ENCODE results near the gene WNT6.

WNT6 gene

DNA sequence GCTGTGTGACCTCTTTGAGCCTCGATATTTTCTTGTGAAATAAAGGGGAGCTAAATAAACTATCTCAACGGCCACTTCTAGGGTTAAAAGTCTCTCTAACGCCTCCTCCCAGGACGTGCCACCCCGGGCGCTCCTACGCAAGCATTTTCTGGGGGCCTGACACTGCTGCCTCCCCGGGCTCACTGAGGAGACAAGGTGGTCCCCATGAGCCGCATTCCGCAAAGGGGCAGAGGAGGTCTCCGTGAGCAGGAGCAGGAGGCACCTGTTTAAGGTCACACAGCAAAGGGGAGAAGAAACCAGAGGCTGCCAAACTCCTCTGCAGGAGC, 20.1 kb downstream of the WNT6 start:
- no peak for DNase-seq

DNA sequence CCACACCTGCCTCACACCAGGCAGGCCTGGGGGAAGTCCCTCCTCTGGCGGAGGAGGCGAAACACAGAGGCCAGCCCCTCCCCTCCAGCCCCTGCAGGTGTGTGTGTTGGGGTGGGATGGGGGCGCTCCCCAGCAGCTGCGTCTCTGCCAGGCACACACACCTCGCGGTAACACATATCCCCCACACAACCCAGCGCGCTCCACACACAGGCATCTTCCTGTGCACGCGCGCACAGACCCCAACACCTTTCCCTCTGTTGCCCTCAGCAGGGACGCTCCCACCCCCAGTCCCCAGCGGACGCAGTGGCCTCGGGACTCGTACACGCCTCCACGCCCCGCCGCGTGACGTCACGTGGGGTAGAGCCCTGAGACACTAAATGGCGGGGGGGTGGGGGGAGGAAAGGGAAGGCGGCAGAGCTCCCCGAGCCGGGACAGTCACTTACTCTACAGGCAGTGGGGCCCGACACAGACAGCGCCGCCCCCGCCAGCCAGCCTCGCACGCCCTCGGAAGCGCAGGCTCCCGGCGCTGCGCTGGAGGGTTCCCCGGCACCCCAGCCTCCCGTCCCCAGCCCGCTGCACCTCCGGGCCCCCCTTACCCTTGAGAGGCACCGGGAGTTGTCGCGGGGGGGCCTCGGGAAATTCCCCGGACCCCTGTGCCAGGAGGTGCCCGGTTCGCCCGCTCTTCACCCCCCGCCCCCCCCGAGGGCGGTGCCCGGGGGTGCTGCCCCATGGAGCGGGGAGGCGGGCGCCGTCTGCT, 20.7 kb downstream of the WNT6 start, which contains the start of gene WNT10A:
TSS of gene WNT10A (plus strand) at position 751 of the 757 bp plus-strand sequence. CDS start 144 bp downstream, outside the sequence.
- DNase-seq: no peak

DNA sequence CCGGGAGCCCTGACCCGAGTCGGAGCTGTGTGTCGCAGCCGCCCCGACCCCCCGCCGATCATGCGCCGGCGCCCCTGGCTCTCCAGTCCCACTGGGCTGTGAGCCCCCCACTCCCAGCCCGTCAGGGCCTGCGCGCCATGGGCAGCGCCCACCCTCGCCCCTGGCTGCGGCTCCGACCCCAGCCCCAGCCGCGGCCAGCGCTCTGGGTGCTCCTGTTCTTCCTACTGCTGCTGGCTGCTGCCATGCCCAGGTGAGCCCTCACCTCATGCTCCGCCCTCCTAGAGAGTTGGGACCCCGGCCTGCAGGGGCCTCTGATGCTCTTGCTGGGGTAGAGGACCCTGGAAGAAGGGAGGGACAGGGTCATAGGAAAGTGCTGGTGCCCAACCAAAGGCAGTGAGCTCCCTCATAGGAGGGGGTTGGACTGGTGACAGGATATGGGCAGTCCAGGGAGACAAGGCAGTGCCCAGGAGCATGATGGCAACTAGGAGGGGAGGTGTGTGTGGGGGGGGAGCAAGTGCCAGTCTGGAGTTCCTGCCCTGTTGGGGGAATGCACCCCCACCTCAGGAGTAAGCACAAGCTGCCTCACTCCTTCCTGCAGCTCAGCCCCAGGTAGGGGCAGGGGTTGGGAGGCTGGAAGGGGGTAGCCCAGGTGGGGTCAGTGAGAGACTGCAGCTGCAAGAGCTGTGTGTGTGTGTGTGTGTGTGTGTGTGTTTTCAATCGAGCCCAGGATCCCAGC, 21.4 kb downstream of the WNT6 start:
- no peak for DNase-seq

DNA sequence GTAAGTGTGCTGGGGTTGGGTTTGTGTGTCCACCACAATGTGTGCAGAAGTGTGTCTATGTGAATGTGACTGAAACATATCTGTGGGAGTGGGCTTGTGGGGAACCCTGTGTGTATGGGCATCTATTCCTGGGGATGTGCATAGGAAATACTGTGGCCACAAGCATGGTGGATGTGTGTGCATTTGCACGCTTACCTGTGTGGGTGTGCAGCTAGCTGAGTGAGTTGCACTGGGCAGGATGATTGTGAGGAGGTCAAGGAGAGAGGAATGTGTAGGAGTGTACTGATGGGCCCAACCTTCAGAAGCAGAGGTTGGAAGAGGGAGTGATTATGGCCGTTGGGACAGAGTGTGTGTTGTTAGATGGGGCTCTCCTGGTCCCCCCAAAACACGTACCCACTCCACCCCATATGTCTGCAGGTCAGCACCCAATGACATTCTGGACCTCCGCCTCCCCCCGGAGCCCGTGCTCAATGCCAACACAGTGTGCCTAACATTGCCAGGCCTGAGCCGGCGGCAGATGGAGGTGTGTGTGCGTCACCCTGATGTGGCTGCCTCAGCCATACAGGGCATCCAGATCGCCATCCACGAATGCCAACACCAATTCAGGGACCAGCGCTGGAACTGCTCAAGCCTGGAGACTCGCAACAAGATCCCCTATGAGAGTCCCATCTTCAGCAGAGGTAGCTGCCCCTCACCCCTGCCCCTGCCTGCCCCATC, 22.3 kb downstream of the WNT6 start:
- peak in 1 of 2 experiments; percentile 69 for DNase-seq

DNA sequence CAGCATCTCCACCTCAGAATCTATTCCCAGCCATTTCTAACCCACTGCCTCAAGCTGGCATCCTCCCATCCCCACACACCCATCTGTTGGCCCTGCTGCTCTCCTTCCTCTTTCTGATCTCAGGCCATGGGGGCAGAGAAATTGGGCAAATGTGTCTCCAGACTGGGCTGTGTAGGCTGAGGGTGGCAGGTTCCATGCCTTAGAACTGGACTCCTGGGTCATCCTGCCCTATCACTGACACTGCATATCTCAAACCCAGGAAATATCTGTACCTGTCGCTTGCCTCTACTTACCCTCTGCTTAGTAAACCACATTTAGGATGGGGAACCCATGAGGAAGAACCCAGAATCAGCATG, 22.8 kb downstream of the WNT6 start:
- peak in 1 of 2 experiments; percentile 69 for DNase-seq

DNA sequence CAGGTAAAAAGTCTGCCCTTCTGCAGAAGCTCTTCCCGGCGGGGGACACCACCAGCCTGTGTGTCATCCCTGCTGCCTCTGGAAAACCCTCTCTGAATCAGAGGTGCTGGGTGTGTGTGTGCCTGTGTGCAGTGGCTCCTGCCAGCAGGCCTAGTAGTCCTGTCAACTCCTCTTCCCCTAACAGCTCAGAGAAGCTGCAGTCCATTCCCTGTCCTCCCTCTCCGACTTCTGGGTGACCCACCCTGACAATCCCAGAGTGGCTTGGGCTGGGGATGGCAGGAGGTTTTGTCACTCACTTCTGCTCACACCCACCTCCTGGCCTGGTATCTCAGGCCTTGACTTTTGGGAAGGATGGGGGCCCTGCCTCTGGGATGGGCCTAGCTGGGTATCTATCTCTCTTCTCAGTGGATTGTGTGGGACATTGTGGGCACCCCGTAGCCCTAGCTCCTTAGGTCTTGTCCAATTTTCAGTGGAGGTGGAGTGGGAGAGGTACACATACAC, 23.3 kb downstream of the WNT6 start:
- DNase-seq: no peak

DNA sequence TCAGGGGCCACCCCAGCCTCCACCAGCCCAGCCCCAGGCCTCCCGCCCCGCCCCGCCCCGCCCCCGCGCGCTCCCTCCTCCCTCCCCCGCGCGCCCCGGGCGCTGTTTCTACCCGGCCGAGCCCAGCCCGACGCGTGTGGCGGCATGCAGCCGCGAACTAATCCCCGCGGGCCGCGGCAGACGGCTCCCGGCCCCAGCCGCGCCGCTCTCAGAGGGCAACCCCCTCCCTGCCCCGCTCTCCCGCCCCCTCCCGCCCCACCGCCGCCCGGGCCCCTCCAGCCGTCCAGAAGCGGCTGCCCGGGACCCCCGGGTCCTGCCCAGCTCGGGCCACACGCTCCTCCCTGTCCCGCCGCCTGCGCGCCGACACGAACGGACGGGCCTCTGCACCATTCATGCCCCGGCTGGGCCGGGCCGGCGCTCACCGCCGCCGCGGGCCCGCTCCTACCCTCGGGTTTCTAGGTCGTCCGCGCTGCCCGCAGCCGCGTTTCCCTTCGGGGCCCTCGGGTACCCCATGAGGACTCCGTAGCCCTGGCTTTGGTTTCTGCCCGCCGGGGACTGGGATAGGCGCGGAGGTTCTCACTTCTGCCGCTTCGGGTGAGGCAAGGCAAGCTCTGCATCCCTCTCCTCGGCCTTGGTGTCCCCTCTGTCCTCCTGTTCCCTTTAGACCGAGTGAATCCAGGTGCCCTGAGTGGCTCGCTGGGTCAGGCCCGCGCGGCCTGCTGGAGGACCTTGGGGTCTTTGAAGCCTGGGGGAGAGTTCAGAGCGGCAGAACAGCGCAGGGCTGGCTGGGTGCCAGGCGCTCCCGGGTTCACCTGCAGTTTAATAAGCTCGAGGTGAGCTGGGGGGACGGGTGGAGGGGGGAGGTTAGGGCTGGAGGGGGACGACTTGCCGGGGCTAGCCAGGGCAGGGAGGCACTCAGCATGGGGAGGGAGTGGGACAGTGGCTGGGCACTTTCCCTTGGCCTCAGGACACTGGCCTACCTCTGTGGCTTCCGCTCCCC, 24.2 kb downstream of the WNT6 start:
- DNase-seq: peak in 1 of 2 experiments; percentile 45

DNA sequence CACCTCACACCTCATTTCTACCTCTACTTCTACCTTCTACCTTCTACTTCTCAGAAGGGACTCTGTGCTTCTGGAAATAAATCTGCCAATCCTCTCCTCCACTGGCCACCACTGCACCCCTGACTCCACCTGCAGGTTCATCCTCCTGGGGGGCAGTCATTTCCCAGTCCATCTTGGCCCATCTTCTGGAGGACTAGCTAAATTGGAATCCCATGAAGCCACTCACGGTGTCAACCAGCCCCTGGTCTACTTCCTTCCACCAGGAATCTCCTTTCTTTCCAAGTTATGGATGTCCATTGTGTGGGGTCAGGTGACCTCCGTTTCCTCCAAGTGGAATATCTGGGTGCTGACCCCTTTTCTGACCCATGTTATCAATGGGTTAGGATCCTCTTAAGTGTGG, 24.9 kb downstream of the WNT6 start:
- DNase-seq: no peak

DNA sequence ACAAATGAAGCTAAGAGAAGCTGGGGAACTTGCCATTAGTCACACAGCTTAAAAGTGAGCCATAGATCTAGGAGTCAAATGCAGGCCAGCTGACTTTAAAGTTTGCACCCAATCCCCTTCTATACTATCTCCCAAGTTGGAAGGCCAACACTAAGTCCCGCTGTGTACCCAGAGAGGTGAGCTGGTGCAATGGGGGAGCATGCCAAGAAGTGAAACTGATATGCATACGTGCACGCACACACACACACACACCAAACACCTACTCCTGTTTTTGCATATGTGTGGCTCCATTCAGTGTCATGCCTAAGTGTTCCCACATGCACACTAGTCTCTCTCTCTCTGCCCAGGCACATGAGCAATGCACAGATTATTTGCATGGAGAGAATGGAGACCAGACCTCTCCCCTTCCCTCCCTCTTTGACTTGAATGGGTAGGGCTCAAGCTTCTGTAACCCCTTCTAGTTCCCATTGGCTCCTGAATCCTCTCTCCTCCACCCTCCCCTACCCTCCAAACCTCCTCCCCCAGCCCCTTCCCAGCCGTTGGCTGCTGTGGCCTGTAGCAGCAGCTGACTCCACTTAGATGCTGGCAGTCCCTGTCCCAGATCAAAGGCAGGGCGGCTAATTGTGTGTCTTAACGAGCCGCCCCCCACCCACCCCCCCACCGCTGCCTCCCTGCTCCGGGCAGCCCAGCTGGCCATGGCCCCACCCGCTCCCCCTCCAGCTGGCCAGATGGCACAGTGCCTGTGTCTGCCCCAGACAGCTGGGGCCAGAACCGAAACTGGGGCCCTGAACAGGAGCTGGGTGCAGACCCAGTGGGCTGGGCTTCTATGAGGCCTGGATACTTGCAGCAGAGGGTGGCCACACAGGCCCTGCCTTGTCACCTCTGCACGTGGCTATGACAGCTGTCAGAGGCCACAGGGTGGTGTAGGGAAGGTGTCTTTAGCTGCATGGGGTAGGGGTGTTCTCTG, 26.7 kb downstream of the WNT6 start:
- peak; percentile 93 to 96 for DNase-seq

DNA sequence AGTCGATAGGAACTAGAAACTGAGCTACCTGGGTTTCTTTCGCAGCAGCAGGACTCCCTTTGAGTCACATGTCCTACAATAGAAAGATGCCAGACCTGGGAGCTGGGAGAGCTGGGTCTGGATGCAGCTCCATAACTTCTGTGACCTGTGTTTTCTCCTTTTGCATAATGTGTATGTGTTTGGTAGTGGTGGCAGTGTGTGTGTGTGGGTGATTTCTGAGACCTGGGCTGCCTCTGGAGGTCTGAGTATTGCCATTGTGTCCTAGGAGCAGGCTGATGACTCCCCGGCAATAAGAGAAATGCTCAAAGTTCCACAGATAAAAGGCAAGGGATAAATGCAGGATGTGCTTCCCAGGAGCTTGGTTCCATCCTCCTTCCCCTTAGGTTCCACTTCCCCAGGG, 27.5 kb downstream of the WNT6 start:
- DNase-seq: no peak

DNA sequence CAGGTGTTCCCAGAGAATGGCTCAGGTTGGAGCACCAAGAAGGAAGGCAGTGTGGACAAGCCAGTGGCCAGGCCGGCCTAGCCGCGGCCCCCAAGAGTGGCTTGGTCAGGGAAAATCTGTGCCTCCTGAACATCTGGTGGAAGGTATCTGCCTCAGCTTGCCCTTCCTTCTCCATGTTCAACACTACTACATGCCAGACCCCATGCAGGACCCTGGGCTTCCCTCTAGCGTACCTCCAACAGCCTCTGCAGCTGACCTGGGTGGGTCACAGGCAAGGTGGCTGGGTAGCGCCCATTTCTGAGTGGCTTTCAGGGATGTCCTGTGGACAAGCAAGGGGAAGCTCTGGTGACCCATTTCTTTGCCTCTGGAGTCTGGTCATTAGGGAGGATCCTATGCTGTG, 28.7 kb downstream of the WNT6 start:
- DNase-seq: no peak

DNA sequence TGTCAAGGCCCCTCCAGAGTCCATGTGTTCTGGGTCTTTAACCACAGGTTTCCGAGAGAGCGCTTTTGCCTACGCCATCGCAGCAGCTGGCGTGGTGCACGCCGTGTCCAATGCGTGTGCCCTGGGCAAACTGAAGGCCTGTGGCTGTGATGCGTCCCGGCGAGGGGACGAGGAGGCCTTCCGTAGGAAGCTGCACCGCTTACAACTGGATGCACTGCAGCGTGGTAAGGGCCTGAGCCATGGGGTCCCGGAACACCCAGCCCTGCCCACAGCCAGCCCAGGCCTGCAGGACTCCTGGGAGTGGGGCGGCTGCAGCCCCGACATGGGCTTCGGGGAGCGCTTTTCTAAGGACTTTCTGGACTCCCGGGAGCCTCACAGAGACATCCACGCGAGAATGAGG, 30.3 kb downstream of the WNT6 start:
- DNase-seq: no peak

DNA sequence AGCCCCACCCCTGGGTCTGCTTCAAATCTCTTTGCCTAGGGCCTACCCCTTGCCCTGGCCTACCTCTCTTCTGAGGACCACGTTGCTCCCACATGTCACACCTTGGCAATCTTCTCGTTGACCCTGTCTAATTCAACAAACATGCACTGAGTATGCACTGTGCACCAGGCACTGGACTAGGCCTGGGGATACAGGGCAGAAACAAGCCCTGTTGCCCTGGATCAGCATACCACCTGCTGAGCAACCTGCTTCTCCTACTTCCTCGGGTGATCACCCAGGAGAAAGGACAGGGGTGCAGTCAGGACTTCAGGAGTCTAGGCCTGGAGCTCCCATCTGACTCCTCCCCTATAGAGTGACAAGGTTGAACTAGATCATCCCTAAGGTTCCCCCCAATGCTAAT, 30.8 kb downstream of the WNT6 start:
- no peak for DNase-seq

DNA sequence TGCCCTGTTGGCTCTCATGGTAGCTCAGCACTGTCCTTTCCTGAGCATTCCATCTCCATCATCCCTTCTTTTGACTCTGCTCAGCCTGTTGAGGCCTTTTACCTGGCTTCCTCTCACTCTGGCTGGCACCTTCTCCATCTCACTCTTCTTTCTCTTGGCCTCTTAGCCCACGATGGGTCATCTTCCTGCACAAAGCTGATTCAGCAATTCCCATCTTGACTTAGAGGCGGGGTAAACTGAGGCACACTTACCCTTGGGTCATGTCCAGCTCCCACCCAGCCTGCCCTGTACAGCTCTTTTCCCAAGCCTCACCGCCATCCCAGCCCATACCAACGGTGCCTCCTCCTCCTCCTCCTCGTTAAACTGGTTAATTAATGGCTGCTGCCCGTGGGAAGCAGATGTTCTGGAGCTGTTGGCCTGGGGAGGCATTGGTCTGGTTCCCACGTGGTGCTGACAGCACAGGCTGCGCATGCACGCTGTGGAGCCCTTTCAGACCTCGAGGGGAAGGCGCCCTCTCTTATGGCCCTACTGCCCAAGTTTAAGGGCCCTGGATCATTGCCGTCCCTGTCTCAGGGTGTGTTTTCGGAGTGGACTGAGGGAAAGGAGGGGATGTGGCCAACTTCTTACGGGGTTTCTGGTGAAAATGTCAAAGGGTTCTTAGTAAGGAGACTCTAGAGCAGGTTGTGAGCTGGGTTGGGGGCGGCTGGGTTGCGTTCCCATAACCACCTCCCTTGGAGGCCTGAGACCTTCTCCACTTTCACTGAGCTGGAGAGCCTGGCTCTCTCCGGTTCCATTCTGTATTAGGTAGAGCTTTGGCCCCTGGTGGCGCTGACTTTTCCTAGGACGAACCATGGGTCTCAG, 31.9 kb downstream of the WNT6 start:
- peak in 1 of 2 experiments; percentile 35 for DNase-seq

DNA sequence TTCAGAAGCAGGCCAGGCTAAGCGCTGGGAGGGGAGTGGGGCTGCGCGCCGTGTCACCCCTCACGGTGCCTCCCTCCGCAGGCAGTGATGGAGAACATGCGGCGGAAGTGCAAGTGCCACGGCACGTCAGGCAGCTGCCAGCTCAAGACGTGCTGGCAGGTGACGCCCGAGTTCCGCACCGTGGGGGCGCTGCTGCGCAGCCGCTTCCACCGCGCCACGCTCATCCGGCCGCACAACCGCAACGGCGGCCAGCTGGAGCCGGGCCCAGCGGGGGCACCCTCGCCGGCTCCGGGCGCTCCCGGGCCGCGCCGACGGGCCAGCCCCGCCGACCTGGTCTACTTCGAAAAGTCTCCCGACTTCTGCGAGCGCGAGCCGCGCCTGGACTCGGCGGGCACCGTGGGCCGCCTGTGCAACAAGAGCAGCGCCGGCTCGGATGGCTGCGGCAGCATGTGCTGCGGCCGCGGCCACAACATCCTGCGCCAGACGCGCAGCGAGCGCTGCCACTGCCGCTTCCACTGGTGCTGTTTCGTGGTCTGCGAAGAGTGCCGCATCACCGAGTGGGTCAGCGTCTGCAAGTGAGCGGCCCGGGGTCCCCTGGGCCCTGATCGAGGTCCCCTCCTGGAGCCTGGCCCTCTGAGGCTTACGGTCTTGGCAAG, 33.2 kb downstream of the WNT6 start:
- DNase-seq: peak; percentile 39 to 79

DNA sequence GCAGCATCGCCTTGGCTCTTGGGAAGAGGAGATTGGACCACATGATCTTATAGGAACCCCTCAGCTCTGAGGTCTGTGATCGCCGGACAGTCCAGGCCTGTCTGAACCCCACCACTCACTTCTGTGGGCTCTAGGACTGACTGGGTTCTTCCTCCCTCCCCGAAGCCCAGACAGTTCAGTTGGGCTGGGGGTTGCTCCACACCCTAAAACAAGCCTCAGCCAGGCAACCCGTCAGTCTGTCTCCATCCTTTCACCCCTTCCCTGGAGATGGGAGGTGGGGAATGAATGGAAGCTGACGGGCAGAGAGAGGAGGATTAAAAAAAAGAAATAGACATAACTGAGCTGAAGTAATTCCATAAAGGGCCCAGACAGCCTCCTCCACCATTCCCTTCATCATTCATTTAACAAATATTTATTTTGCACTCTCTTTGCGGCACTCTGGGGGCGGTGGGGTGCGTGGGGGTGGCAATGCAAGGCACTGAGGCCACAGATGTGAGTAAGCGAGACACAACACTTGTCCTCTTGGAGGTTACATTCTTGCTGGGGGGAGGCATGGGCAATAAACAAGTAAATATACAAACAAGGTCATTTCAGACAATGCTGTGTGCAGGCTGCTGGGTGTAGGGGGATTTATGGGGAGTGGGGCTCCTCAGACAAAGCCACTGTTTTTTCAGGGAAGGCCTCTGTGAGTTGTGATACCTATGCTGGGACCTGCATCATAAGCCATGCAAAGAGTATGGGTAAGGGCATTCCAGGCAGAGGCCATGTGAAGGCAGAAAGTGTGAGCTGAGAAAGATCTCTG, 33.9 kb downstream of the WNT6 start:
- DNase-seq: no peak

DNA sequence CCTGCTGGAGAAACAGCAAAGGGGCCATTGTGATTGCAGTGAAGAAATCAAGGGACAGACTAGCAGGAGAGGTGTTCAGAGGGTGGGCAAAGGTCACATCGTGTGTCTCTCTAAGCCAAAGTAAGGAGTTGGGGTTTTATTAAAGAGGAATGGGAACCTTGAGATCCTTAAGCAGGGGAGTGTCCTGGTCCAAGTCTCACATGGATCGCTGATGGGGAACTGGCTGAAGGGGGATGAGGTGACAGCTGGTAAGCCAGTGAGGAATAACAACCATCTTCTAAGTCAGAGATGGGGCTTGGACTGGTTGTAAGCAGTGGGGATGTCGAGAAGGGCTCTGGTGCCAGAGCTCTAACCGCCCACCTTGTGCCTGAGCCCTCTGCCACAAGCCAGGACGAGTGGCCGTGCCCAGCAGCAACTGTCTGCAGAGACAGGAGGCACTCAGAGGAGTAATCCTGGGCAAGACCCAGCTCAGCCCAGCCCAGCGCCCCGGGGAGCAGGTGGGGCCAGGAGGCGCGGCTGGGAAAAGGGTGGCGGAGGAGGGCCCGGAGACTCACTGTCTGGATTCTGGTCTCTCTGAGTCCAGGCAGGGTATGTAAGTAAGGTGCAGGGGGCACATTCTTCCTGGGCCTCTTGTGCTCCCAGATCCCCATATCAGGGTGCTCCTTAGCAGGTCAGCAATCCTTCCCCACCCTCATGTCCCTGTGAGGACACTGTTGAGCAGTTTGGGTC, 34.7 kb downstream of the WNT6 start:
- DNase-seq: peak; percentile 32 to 59

DNA sequence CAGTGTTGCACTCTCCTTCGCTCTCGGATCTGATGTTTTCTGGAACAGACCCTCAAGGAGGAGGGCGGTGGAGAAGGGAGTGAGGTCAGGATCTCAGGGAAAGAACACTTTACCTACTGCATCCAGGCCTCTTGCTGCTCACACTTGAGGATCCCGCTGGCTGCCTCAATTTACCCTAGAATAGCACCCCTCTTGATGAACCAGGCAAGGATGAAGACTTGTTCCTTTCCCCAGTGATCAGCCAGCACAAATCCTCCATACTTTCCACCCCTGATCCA, 35.2 kb downstream of the WNT6 start:
- DNase-seq: no peak

Data from NCI-H524 (cell line).